SK-N-SH (cell line): Measurements from ENCODE around the gene SUPT3H. TPM values are rescaled to one million over a fixed set of nuclear protein-coding genes. Genes with fewer than 3 reads are reported as not detected.

Source experiments
- CTCF ChIA-PET: fragments of 300-600, 350-600 bp; formaldehyde crosslinking; extraction: SDS; loops from one replicate; lab custom pipeline; 2021; lab: Yijun Ruan, JAX
- POLR2A ChIA-PET: fragments of 350-600 bp; sonication (Branson Sonifier 250); formaldehyde crosslinking; extraction: SDS; loops from one replicate; lab custom pipeline; 2020; ENCODE audit warnings: antibody characterized with exemption, inconsistent platforms; lab: Yijun Ruan, JAX
- DNase-seq: peaks from one replicate; pipeline ENCODE4 v3.0.0; 2012
- H2AFZ ChIP-seq: fragments of 200-600 bp; sonication (generic); 2 replicates; pipeline ENCODE4 v1.8.1; 2016; ENCODE audit warnings: antibody characterized with exemption, mild to moderate bottlenecking, low read depth
- H3F3A ChIP-seq: fragments of 200-600 bp; sonication (generic); replicated peaks from 2 replicates; pipeline ENCODE3; 2016; ENCODE audit warnings: antibody characterized with exemption, mild to moderate bottlenecking; ENCODE audit not compliant: insufficient read depth
- H3K27ac ChIP-seq, 2 experiments: fragments of 200-500 bp in 1 of 2; fragments of 200-600 bp in 1 of 2; sonication (Bioruptor generic) in 1 of 2; sonication (generic), shearing (Covaris generic) in 1 of 2; 2 replicates each; pipeline versions ENCODE4 v1.5.1 to v1.6.1; 2014 to 2016; ENCODE audit warnings: low read depth in 2 of 2, inconsistent platforms in 1 of 2, low read length in 1 of 2, mild to moderate bottlenecking in 1 of 2, mixed read lengths in 1 of 2
- H3K27me3 ChIP-seq: fragments of 200-600 bp; sonication (generic), shearing (Covaris generic); 2 replicates; pipeline ENCODE4 v1.6.1; 2016; ENCODE audit warnings: mixed run types; ENCODE audit not compliant: insufficient read depth
- H3K36me3 ChIP-seq, 2 experiments: fragments of 200-500 bp in 1 of 2; fragments of 200-600 bp in 1 of 2; sonication (Bioruptor generic) in 1 of 2; sonication (generic) in 1 of 2; replicated peaks in 1 of 2; 2 replicates each; pipeline versions ENCODE3 to v1.5.1; 2014 to 2016; ENCODE audit warnings: low read length in 1 of 2, mild to moderate bottlenecking in 1 of 2; ENCODE audit not compliant: insufficient read depth in 2 of 2, control insufficient read depth in 1 of 2
- H3K4me1 ChIP-seq, 2 experiments: fragments of 200-500 bp in 1 of 2; fragments of 200-600 bp in 1 of 2; sonication (Bioruptor generic) in 1 of 2; sonication (generic), shearing (Covaris generic) in 1 of 2; 2 replicates each; pipeline versions ENCODE4 v1.5.1 to v1.6.1; 2014 to 2016; ENCODE audit warnings: low read depth in 1 of 2, low read length in 1 of 2, mixed run types in 1 of 2; ENCODE audit not compliant: insufficient read depth in 2 of 2, control insufficient read depth in 1 of 2
- H3K4me2 ChIP-seq: fragments of 200-600 bp; sonication (generic), shearing (Covaris generic); 2 replicates; pipeline ENCODE4 v1.6.1; 2017; ENCODE audit warnings: mixed run types
- H3K4me3 ChIP-seq, 2 experiments: fragments of 200-500 bp in 1 of 2; fragments of 200-600 bp in 1 of 2; sonication (Bioruptor generic) in 1 of 2; sonication (generic), shearing (Covaris generic) in 1 of 2; 2 replicates each; pipeline versions ENCODE4 v1.5.1 to v1.8.1; 2014 to 2016; ENCODE audit warnings: low read depth in 2 of 2, inconsistent platforms in 1 of 2, low read length in 1 of 2, mild to moderate bottlenecking in 1 of 2, mixed read lengths in 1 of 2, moderate library complexity in 1 of 2
- H3K79me2 ChIP-seq: fragments of 200-600 bp; sonication (generic); 2 replicates; pipeline ENCODE4 v1.8.1; 2017; ENCODE audit warnings: mild to moderate bottlenecking; ENCODE audit not compliant: insufficient read depth
- H3K9ac ChIP-seq: fragments of 200-600 bp; sonication (generic); 2 replicates; pipeline ENCODE4 v1.6.1; 2017; ENCODE audit warnings: mixed run types
- H3K9me2 ChIP-seq: fragments of 200-600 bp; sonication (generic); 2 replicates; pipeline ENCODE4 v1.6.1; 2017; ENCODE audit warnings: mixed run types
- H3K9me3 ChIP-seq: fragments of 200-600 bp; sonication (generic); 2 replicates; pipeline ENCODE4 v1.6.1; 2017; ENCODE audit warnings: mixed run types, mild to moderate bottlenecking, moderate library complexity
- H4K20me1 ChIP-seq: fragments of 200-600 bp; sonication (generic); 2 replicates; pipeline ENCODE4 v1.6.1; 2017; ENCODE audit warnings: mild to moderate bottlenecking, mixed run types; ENCODE audit not compliant: insufficient read depth
- CHD2 ChIP-seq: fragments of 150-350 bp; IDR thresholded peaks from 2 replicates; pipeline ENCODE4 v1.6.1; 2018; ENCODE audit warnings: low read length; ENCODE audit not compliant: partially characterized antibody
- CTCF ChIP-seq: fragments of 200-600 bp; sonication (generic); IDR thresholded peaks from 2 replicates; pipeline ENCODE4 v1.6.1; 2017; ENCODE audit warnings: antibody characterized with exemption, mild to moderate bottlenecking, moderate library complexity
- ELF1 ChIP-seq: IDR thresholded peaks from 2 replicates; pipeline ENCODE4 v1.4.0; 2012
- EP300 ChIP-seq, 2 experiments: IDR thresholded peaks; 2 replicates each; pipeline versions ENCODE4 v1.4.0 to v1.6.1; 2012; ENCODE audit warnings: borderline replicate concordance in 1 of 2, low read depth in 1 of 2, low read length in 1 of 2
- FOSL2 ChIP-seq: IDR thresholded peaks from 2 replicates; pipeline ENCODE4 v1.4.0; 2012; ENCODE audit warnings: low read depth, mild to moderate bottlenecking, moderate library complexity, borderline replicate concordance
- FOXM1 ChIP-seq: IDR thresholded peaks from 2 replicates; pipeline ENCODE4 v1.4.0; 2012; ENCODE audit warnings: low read depth, mild to moderate bottlenecking
- GABPA ChIP-seq: IDR thresholded peaks from 2 replicates; pipeline ENCODE4 v1.4.0; 2012; ENCODE audit warnings: low read depth, mild to moderate bottlenecking
- IRF3 ChIP-seq: fragments of 150-350 bp; IDR thresholded peaks from 2 replicates; pipeline ENCODE4 v1.6.1; 2016; ENCODE audit warnings: mild to moderate bottlenecking, low read depth, low read length
- MEF2A ChIP-seq: IDR thresholded peaks from 2 replicates; pipeline ENCODE4 v1.4.0; 2012; ENCODE audit warnings: low read depth, borderline replicate concordance
- MXI1 ChIP-seq: IDR thresholded peaks from 2 replicates; pipeline ENCODE4 v1.6.1; 2012; ENCODE audit warnings: mild to moderate bottlenecking, low read depth, low read length, improper control_type of control experiment
- NFIC ChIP-seq: IDR thresholded peaks from 2 replicates; pipeline ENCODE4 v1.4.0; 2012; ENCODE audit warnings: borderline replicate concordance
- NRF1 ChIP-seq: IDR thresholded peaks from 2 replicates; pipeline ENCODE4 v1.6.1; 2012; ENCODE audit warnings: low read depth, mild to moderate bottlenecking, low read length
- PBX3 ChIP-seq: IDR thresholded peaks from 2 replicates; pipeline ENCODE4; 2012
- RCOR1 ChIP-seq: fragments of 150-350 bp; IDR thresholded peaks from 2 replicates; pipeline ENCODE4 v1.6.1; 2017; ENCODE audit warnings: antibody characterized with exemption, low read length
- RFX5 ChIP-seq: IDR thresholded peaks from 2 replicates; pipeline ENCODE4 v1.6.1; 2012; ENCODE audit warnings: mild to moderate bottlenecking, improper control_type of control experiment, low read length
- SMC3 ChIP-seq: IDR thresholded peaks from 2 replicates; pipeline ENCODE4 v1.6.1; 2012; ENCODE audit warnings: low read depth, low read length, improper control_type of control experiment
- TEAD4 ChIP-seq: IDR thresholded peaks from 2 replicates; pipeline ENCODE4 v1.4.0; 2012; ENCODE audit warnings: mild to moderate bottlenecking, borderline replicate concordance; ENCODE audit not compliant: insufficient read depth
- USF2 ChIP-seq: fragments of 150-350 bp; IDR thresholded peaks from 2 replicates; pipeline ENCODE4 v1.6.1; 2017; ENCODE audit warnings: antibody characterized with exemption, low read length, low read depth, borderline replicate concordance
- YY1 ChIP-seq: IDR thresholded peaks from 2 replicates; pipeline ENCODE4 v1.4.0; 2012; ENCODE audit warnings: low read depth, mild to moderate bottlenecking
- ZBTB33 ChIP-seq: IDR thresholded peaks from 2 replicates; pipeline ENCODE4 v1.4.0; 2012; ENCODE audit warnings: low read depth, borderline replicate concordance
- WGBS: methylation state at CpG from one replicate; pipeline ENCODE4 v1.1.6; 2017; ENCODE audit warnings: low lambda C conversion rate; 5-methylcytosine and 5-hydroxymethylcytosine counted together
- polyA plus RNA-seq, 3 experiments: library from polyadenylated mRNA; depleted of rRNA; stranded (reverse); fragments of >200 nt; gene quantifications; 2 replicates each; pipeline ENCODE4 v1.2.3, GENCODE V29; 2012

The SUPT3H gene
- polyA plus RNA-seq, 1 of the 3 experiments (the other 2 are of a cell fraction): 10.9 TPM

- no peaks in the 10 kb centered on the region for H3F3A ChIP-seq
- H3K27me3 ChIP-seq: no peaks in the 10 kb centered on the region
- H3K4me3 ChIP-seq: no peak overlapping the region
- H4K20me1 ChIP-seq: no peaks in the 10 kb centered on the region
- no peaks in the 10 kb centered on the region for H3K36me3 ChIP-seq
- no peak for DNase-seq
- ChIA-PET CTCF (no interaction called here), POLR2A (interaction anchor here (0.6 kb wide), 1 partner anchor 130 kb away, joined by 4 read pairs; no protein-coding TSS in a partner anchor)
- H3K79me2 ChIP-seq: no peaks in the 10 kb centered on the region
- H3K27ac ChIP-seq: no peak overlapping the region
- TF ChIP-seq SMC3 (no peak), EP300 (IDR thresholded peaks at IDR 0.05; ENCODE audit: borderline replicate concordance in 1 of 2, low read depth in 1 of 2, low read length in 1 of 2) (no peak), YY1 (no peak), MXI1 (no peak), NRF1 (no peak), RCOR1 (no peak), ZBTB33 (no peak), CTCF (no peak), TEAD4 (no peak), IRF3 (no peak), MEF2A (no peak), GABPA (no peak), PBX3 (no peak), RFX5 (no peak), NFIC (no peak), CHD2 (no peak), USF2 (no peak), FOXM1 (no peak), ELF1 (no peak), FOSL2 (no peak)
- no peaks in the 10 kb centered on the region for H3K4me1 ChIP-seq
- no peak overlapping the region for H3K9ac ChIP-seq
- H3K9me2 ChIP-seq: no peaks in the 10 kb centered on the region
- H2AFZ ChIP-seq: no peak overlapping the region
- no peaks in the 10 kb centered on the region for H3K9me3 ChIP-seq
- H3K4me2 ChIP-seq: no peak overlapping the region
- WGBS: 83% methylated on average over 2 of the region's 2 CpGs
Measured at GRCh38 chr6:44820321-44820720, 557.4 kb downstream of the SUPT3H start.
